Measurements from ENCODE around the gene KCTD3. TPM values are rescaled to one million over a fixed set of nuclear protein-coding genes. Genes with fewer than 3 reads are reported as not detected.

Gene KCTD3
- total RNA-seq, 1 experiment from 2014 or later = 50.7 TPM

DNA sequence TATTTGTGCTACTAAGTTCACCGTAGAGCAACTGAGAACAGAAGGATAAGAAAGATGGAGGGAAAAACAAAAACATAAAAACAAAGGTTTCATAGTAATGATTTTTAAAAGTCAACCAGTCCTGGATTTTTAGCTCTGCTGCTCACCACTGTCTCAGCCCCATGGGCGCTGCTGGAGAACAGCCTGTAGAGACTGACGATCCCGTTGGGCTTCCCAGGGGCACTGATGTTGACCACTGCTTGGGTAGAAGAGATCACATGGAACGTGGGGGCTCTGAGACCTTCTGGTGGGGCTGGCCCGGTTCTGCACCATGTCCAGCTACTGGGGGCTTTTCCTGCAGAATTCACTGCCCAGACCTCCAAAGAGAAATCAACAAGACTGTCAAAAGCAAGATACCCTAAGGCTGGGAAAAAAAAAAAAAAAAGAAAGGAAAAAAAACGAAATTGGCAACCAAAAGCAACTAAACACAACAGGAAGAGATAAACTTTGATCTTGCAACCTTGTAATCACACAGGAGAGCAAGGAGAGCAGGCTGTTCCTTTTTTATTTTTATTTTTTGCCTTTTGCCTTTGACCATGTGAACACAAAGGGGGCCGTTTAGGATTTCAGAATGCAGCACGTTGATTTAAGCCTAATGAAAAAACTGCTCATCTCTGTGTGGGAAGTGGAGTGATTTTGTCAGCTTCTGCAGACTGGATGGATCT, 83.5 kb downstream of the KCTD3 start:
- BruUV-seq (replicated peaks) = no TSS peak
- no peaks in the 10 kb centered on the region for H3K9me3 ChIP-seq
- no peak for DNase-seq
- ChIA-PET CTCF (no interaction called here), POLR2A (no interaction called here)
- H3K4me1 Mint-ChIP-seq (ENCODE audit: low read depth, unreplicated experiment) = no peaks in the 10 kb centered on the region
- H3K4me3 ChIP-seq (ENCODE audit: low read depth, low read length) = no peak overlapping the region
- no peaks in the 10 kb centered on the region for H3K27me3 ChIP-seq (replicated peaks; ENCODE audit: control insufficient read depth, insufficient read depth, low read length)
- no peak overlapping the region for H3K27ac Mint-ChIP-seq (ENCODE audit: unreplicated experiment)
- no peaks in the 10 kb centered on the region for H3K9me3 Mint-ChIP-seq (ENCODE audit: unreplicated experiment)
- H3K4me1 ChIP-seq = no peaks in the 10 kb centered on the region
- no peak overlapping the region for H3K4me3 Mint-ChIP-seq (ENCODE audit: unreplicated experiment)
- H3K36me3 ChIP-seq (ENCODE audit: control insufficient read depth, insufficient read depth, low read length) = no peaks in the 10 kb centered on the region
- intact Hi-C loops (cut with micrococcal nuclease; ENCODE audit: unreplicated experiment) = no loop called here
- TF ChIP-seq, protein P1, sequence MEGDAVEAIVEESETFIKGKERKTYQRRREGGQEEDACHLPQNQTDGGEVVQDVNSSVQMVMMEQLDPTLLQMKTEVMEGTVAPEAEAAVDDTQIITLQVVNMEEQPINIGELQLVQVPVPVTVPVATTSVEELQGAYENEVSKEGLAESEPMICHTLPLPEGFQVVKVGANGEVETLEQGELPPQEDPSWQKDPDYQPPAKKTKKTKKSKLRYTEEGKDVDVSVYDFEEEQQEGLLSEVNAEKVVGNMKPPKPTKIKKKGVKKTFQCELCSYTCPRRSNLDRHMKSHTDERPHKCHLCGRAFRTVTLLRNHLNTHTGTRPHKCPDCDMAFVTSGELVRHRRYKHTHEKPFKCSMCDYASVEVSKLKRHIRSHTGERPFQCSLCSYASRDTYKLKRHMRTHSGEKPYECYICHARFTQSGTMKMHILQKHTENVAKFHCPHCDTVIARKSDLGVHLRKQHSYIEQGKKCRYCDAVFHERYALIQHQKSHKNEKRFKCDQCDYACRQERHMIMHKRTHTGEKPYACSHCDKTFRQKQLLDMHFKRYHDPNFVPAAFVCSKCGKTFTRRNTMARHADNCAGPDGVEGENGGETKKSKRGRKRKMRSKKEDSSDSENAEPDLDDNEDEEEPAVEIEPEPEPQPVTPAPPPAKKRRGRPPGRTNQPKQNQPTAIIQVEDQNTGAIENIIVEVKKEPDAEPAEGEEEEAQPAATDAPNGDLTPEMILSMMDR (IDR thresholded peaks at IDR 0.05; ENCODE audit: insufficient read depth in 1 of 2, low read depth in 1 of 2, low read length in 1 of 2, severe bottlenecking in 1 of 2, unreplicated experiment in 1 of 2) = no peak
- no peaks in the 10 kb centered on the region for H3K36me3 Mint-ChIP-seq (ENCODE audit: insufficient read depth, unreplicated experiment)
- H3K27me3 Mint-ChIP-seq (ENCODE audit: insufficient read depth, unreplicated experiment) = no peaks in the 10 kb centered on the region

- BruUV-seq (replicated peaks) = no TSS peak
- no peaks in the 10 kb centered on the region for H3K27me3 ChIP-seq (replicated peaks; ENCODE audit: control insufficient read depth, insufficient read depth, low read length)
- POLR2A ChIA-PET = no interaction called here
- no peaks in the 10 kb centered on the region for H3K4me1 Mint-ChIP-seq (ENCODE audit: low read depth, unreplicated experiment)
- no peak overlapping the region for H3K4me3 ChIP-seq (ENCODE audit: low read depth, low read length)
- no peaks in the 10 kb centered on the region for H3K9me3 ChIP-seq
- H3K27me3 Mint-ChIP-seq (ENCODE audit: insufficient read depth, unreplicated experiment) = no peaks in the 10 kb centered on the region
- DNase-seq = no peak
- CTCF ChIA-PET = no interaction called here
- H3K36me3 ChIP-seq (ENCODE audit: control insufficient read depth, insufficient read depth, low read length) = no peaks in the 10 kb centered on the region
- no peaks in the 10 kb centered on the region for H3K4me1 ChIP-seq
- H3K27ac Mint-ChIP-seq (ENCODE audit: unreplicated experiment) = no peak overlapping the region
- H3K4me3 Mint-ChIP-seq (ENCODE audit: unreplicated experiment) = no peak overlapping the region
- intact Hi-C loops (cut with micrococcal nuclease; ENCODE audit: unreplicated experiment) = no loop called here
- H3K9me3 Mint-ChIP-seq (ENCODE audit: unreplicated experiment) = no peaks in the 10 kb centered on the region
- H3K36me3 Mint-ChIP-seq (ENCODE audit: insufficient read depth, unreplicated experiment) = no peaks in the 10 kb centered on the region
- TF ChIP-seq, protein P1 (IDR thresholded peaks at IDR 0.05; ENCODE audit: insufficient read depth in 1 of 2, low read depth in 1 of 2, low read length in 1 of 2, severe bottlenecking in 1 of 2, unreplicated experiment in 1 of 2) = no peak
Observed at GRCh38 chr1:215651867-215652266, 84.8 kb downstream of the KCTD3 start.

DNA sequence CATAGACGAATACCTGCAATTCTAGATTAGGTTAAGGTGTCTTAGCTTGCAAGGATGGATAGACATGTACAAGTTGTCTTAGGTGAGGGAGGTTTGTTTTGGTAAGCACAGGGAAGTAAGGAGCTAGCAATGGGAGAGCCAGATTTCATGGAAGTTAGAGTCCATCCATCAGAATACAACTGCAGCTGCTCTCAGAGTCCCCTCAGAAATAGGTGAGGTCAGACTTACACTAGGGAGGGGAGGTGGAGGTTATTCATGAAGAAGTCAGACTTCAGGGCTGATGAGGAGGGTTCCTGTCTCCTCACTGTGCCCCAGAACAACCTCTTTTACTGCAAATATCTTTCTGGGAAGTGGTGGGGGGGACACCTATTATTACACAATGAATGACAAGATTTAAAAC, 85.3 kb downstream of the KCTD3 start:
- Mint-ChIP-seq H3K36me3 (ENCODE audit: insufficient read depth, unreplicated experiment) (no peaks in the 10 kb centered on the region), H3K9me3 (ENCODE audit: unreplicated experiment) (no peaks in the 10 kb centered on the region), H3K4me3 (ENCODE audit: unreplicated experiment) (no peak overlapping the region), H3K27ac (ENCODE audit: unreplicated experiment) (no peak overlapping the region), H3K27me3 (ENCODE audit: insufficient read depth, unreplicated experiment) (no peaks in the 10 kb centered on the region), H3K4me1 (ENCODE audit: low read depth, unreplicated experiment) (no peaks in the 10 kb centered on the region)
- H3K36me3 ChIP-seq (ENCODE audit: control insufficient read depth, insufficient read depth, low read length) = no peaks in the 10 kb centered on the region
- CTCF ChIA-PET = no interaction called here
- no peak overlapping the region for H3K4me3 ChIP-seq (ENCODE audit: low read depth, low read length)
- H3K9me3 ChIP-seq = no peaks in the 10 kb centered on the region
- no peak for DNase-seq
- no peaks in the 10 kb centered on the region for H3K27me3 ChIP-seq (replicated peaks; ENCODE audit: control insufficient read depth, insufficient read depth, low read length)
- TF ChIP-seq, protein P1 (IDR thresholded peaks at IDR 0.05; ENCODE audit: insufficient read depth in 1 of 2, low read depth in 1 of 2, low read length in 1 of 2, severe bottlenecking in 1 of 2, unreplicated experiment in 1 of 2) = no peak
- POLR2A ChIA-PET = no interaction called here
- H3K4me1 ChIP-seq = no peaks in the 10 kb centered on the region
- BruUV-seq (replicated peaks) = no TSS peak
- intact Hi-C loops (cut with micrococcal nuclease; ENCODE audit: unreplicated experiment) = no loop called here
